GM03348 (cell line): ENCODE data around the gene VASH1.
A peak's percentile ranks its signal among the peaks of the same experiment; 100 is the strongest.

Experiments used
- DNase-seq: peaks from one replicate; pipeline ENCODE4 v3.0.0; 2012; ENCODE audit warnings: low spot score

The VASH1 gene

GRCh38 chr14:76784881-76785280 is 23.6 kb downstream of the VASH1 start:
- peak; percentile 91 for DNase-seq

GRCh38 chr14:76786601-76787000 is 25.3 kb downstream of the VASH1 start:
- DNase-seq = no peak

GRCh38 chr14:76792422-76792821 is 31.2 kb downstream of the VASH1 start:
- DNase-seq = no peak

GRCh38 chr14:76793324-76793723 is 32.1 kb downstream of the VASH1 start:
- DNase-seq = no peak

- DNase-seq = no peak
Measured at GRCh38 chr14:76793956-76794355, 32.7 kb downstream of the VASH1 start.

- DNase-seq = no peak
Measured at GRCh38 chr14:76806446-76806845, 45.2 kb downstream of the VASH1 start.

- DNase-seq = no peak
Measured at GRCh38 chr14:76808011-76808410, 46.7 kb downstream of the VASH1 start.

- DNase-seq = no peak
Measured at GRCh38 chr14:76808990-76809389, 47.7 kb downstream of the VASH1 start.

GRCh38 chr14:76810525-76810924 is 49.3 kb downstream of the VASH1 start:
- DNase-seq = no peak

- DNase-seq = peak; percentile 57
Measured at GRCh38 chr14:76810953-76811400, 49.7 kb downstream of the VASH1 start.

GRCh38 chr14:76811561-76811960 is 50.3 kb downstream of the VASH1 start:
- peak; percentile 19 for DNase-seq

- no peak for DNase-seq
Measured at GRCh38 chr14:76812093-76812421, 50.8 kb downstream of the VASH1 start.

- peak; percentile 97 for DNase-seq
Measured at GRCh38 chr14:76812422-76813383, 51.4 kb downstream of the VASH1 start, which contains the start of gene ANGEL1. Gene ANGEL1 (minus strand): TSS chr14:76812882. CDS start chr14:76812827, 55 bp downstream.

- DNase-seq = no peak
Measured at GRCh38 chr14:76814726-76815645, 53.7 kb downstream of the VASH1 start.

- no peak for DNase-seq
Measured at GRCh38 chr14:76820700-76821099, 59.4 kb downstream of the VASH1 start.

GRCh38 chr14:76826122-76826521 is 64.9 kb downstream of the VASH1 start, which contains the start of gene LRRC74A:
Gene LRRC74A (plus strand): TSS chr14:76826408. CDS start chr14:76826698, 290 bp downstream.
- DNase-seq = no peak

GRCh38 chr14:76827696-76828296 is 66.5 kb downstream of the VASH1 start:
- DNase-seq = peak; percentile 40

- DNase-seq = peak; percentile 20
Measured at GRCh38 chr14:76828339-76829012, 67.2 kb downstream of the VASH1 start.

- no peak for DNase-seq
Measured at GRCh38 chr14:76829013-76829365, 67.7 kb downstream of the VASH1 start.

GRCh38 chr14:76829650-76830421 is 68.6 kb downstream of the VASH1 start:
- no peak for DNase-seq

- DNase-seq = no peak
Measured at GRCh38 chr14:76830556-76830955, 69.3 kb downstream of the VASH1 start.
